Tibial artery (tissue), 4 donors: ENCODE results near the gene SATB2.

Experiments used
- DNase-seq, 2 donors: peaks; one replicate each; pipeline ENCODE4 v3.0.0-alpha.2; 2019
- H3K27ac ChIP-seq, 2 donors: fragments of 200-600 bp; sonication (generic) in 1 of 2; 1 replicate in 1 of 2; 2 replicates in 1 of 2; pipeline ENCODE4 v1.5.1; 2018 to 2019; ENCODE audit warnings: mild to moderate bottlenecking in 1 of 2
- H3K27me3 ChIP-seq, 2 donors: fragments of 200-600 bp; sonication (generic) in 1 of 2; one replicate each; pipeline versions ENCODE4 v1.5.1 to v1.6.0; 2016 to 2019
- H3K36me3 ChIP-seq, 3 donors: fragments of 200-600 bp; sonication (generic) in 2 of 3; one replicate each; pipeline ENCODE4 v1.5.1; 2016 to 2019; ENCODE audit warnings: mild to moderate bottlenecking in 2 of 3
- H3K4me1 ChIP-seq, 4 donors: fragments of 200-600 bp; sonication (generic) in 2 of 4; 1 replicate in 3 of 4; 2 replicates in 1 of 4; pipeline ENCODE4 v1.5.1; 2016 to 2019
- H3K4me3 ChIP-seq, 2 donors: fragments of 200-600 bp; sonication (generic) in 1 of 2; 1 replicate in 1 of 2; 2 replicates in 1 of 2; pipeline ENCODE4 v1.5.1; 2018 to 2019; ENCODE audit warnings: mild to moderate bottlenecking in 2 of 2
- H3K9me3 ChIP-seq, 3 donors: fragments of 200-600 bp; sonication (generic) in 1 of 3; one replicate each; pipeline ENCODE4 v1.5.1; 2016 to 2019
- CTCF ChIP-seq, 2 experiments: fragments of 200-600 bp in 1 of 2; fragments of 450-650 bp in 1 of 2; IDR thresholded peaks; one replicate each; pipeline ENCODE4 v1.5.1; 2017 to 2019; ENCODE audit warnings: antibody characterized with exemption in 2 of 2, mild to moderate bottlenecking in 1 of 2, moderate library complexity in 1 of 2
- intact Hi-C: fragments of 100-400 bp; cut with DNase I; formaldehyde crosslinking; loops from one replicate; pipeline ENCODE4 v1.15.0; 2023; ENCODE audit warnings: low total_unique reads

Gene SATB2

DNA sequence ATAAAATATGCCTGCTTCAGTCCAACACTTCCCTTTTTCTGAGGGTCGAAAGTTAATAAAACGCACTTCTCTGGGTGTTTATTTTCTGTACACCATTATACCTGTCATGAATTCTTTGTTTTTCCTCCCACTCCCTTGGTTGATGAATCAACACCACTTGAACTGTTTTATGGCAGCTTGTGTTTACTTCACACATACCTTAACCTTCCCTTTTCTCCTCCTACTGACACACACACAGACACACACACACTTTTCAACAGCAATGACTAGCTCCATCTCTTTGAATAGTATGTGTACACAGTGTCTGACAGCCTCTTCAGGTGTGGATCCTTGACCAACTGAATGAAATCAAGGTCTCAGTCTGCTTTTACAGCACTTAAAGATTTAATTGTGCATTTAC, 91.3 kb downstream of the SATB2 start:
- Histone ChIP-seq H3K36me3 (no peaks in the 10 kb centered on the region), H3K27ac (no peak overlapping the region), H3K4me3 (no peak overlapping the region), H3K4me1 (no peaks in the 10 kb centered on the region), H3K9me3 (no peaks in the 10 kb centered on the region), H3K27me3 (no peaks in the 10 kb centered on the region)
- no peak for DNase-seq
- TF ChIP-seq CTCF (IDR thresholded peaks at IDR 0.05): no peak
- intact Hi-C loops: no loop called here

DNA sequence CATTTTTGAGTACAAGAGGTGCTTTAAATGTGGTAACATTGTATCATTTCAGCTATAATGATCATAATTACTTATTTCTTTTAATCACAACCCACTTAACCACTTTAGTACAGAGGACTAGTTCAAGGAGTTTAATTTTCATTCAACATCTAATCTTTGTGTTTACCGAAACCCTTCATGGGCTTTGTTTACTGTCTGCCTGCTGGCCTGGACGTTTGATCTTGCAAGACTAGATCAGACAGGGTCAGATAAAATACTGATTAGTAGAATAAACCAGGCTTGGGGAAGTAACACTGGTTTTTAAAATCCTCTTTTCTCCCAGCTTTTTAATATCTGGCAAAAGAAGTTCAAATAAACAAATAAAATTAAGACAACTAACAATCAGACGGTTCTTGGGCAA, 93.6 kb downstream of the SATB2 start:
- Histone ChIP-seq H3K9me3 (no peaks in the 10 kb centered on the region), H3K36me3 (no peaks in the 10 kb centered on the region), H3K4me1 (no peaks in the 10 kb centered on the region), H3K4me3 (no peak overlapping the region), H3K27me3 (no peaks in the 10 kb centered on the region), H3K27ac (no peak overlapping the region)
- intact Hi-C loops: no loop called here
- no peak for DNase-seq
- no peak for TF ChIP-seq CTCF (IDR thresholded peaks at IDR 0.05)

DNA sequence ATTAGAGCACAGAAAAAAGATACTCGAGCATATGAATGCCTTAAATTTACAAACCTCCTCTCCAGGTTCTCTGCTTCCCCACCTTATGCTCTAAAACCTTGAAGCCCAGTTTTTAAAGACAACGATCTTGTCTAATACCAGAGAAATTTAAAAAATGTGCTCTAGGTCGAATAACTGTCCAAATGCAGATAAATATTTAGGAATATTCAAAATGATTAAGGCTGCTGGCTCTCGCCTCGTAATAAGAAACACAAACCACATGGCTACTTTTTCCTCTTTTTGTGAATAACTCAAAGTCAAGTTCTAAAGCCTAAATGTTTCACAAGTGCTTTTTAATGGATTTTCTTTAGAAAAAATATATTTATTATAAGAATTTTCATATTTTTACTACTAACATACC, 101.3 kb downstream of the SATB2 start:
- H3K4me3 ChIP-seq: no peak overlapping the region
- no peak overlapping the region for H3K27ac ChIP-seq
- H3K27me3 ChIP-seq: no peaks in the 10 kb centered on the region
- no peaks in the 10 kb centered on the region for H3K9me3 ChIP-seq
- no peak for DNase-seq
- H3K4me1 ChIP-seq: no peaks in the 10 kb centered on the region
- no peaks in the 10 kb centered on the region for H3K36me3 ChIP-seq
- intact Hi-C loops: no loop called here
- no peak for TF ChIP-seq CTCF (IDR thresholded peaks at IDR 0.05)

GRCh38 chr2:199348871-199349270, 108.9 kb downstream of the SATB2 start:
- intact Hi-C loops: no loop called here

GRCh38 chr2:199344012-199344411, 113.7 kb downstream of the SATB2 start:
- no peak for TF ChIP-seq CTCF (IDR thresholded peaks at IDR 0.05)
- peaks cover 0 to 6% (median 4%) of the 10 kb centered on the region in 3 donors for H3K36me3 ChIP-seq
- no peak overlapping the region for H3K27ac ChIP-seq
- no peaks in the 10 kb centered on the region for H3K27me3 ChIP-seq
- no peaks in the 10 kb centered on the region for H3K9me3 ChIP-seq
- no peak overlapping the region for H3K4me3 ChIP-seq
- no peaks in the 10 kb centered on the region for H3K4me1 ChIP-seq
- no peak for DNase-seq
- intact Hi-C loops: no loop called here

More at GRCh38 chr2:199348871-199349270, 108.9 kb downstream of the SATB2 start:
- no peaks in the 10 kb centered on the region for H3K4me1 ChIP-seq
- H3K36me3 ChIP-seq: peaks cover 0 to 6% (median 4%) of the 10 kb centered on the region in 3 donors
- H3K9me3 ChIP-seq: no peaks in the 10 kb centered on the region
- no peak overlapping the region for H3K4me3 ChIP-seq
- no peak for DNase-seq
- H3K27me3 ChIP-seq: no peaks in the 10 kb centered on the region
- H3K27ac ChIP-seq: no peak overlapping the region
- no peak for TF ChIP-seq CTCF (IDR thresholded peaks at IDR 0.05)

DNA sequence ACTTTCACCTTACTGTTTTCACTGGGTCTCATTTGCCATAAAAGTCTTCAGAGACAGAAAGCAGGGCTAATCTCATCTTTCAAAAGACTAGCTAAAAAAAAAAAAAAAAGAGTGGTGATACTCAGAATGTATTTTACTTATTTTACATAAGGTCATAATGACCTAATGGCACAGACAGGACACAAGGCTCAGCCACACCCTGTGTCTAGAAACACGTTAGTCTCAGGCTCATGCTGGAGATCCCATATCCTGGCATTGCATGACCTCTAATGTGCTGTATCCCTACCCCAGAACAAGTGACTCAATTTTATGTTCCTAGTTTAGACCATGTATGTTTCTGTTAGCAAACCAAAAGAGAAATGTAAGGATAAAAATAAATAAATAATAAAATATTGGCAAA, 115.4 kb downstream of the SATB2 start:
- no peaks in the 10 kb centered on the region for H3K9me3 ChIP-seq
- no peak for DNase-seq
- no peak for TF ChIP-seq CTCF (IDR thresholded peaks at IDR 0.05)
- no peaks in the 10 kb centered on the region for H3K36me3 ChIP-seq
- H3K4me3 ChIP-seq: no peak overlapping the region
- no peaks in the 10 kb centered on the region for H3K27me3 ChIP-seq
- intact Hi-C loops: no loop called here
- no peaks in the 10 kb centered on the region for H3K4me1 ChIP-seq
- no peak overlapping the region for H3K27ac ChIP-seq
